A549 (cell line): ENCODE measurements around the gene CDH4.

Experiments used
- CBX8 ChIP-seq: fragments of 200-600 bp; sonication (generic); IDR thresholded peaks from 2 replicates; pipeline ENCODE4 v1.6.1; 2016
- EP300 ChIP-seq, 2 experiments: fragments of >200 bp; sonication (Bioruptor Twin); formaldehyde crosslinking; IDR thresholded peaks; 2 replicates in 1 of 2; 3 replicates in 1 of 2; pipeline ENCODE4 v1.6.1; 2016 to 2017
- FOSB ChIP-seq: fragments of 250-450 bp; sonication (Bioruptor Pico); IDR thresholded peaks from 2 replicates; pipeline ENCODE4 v1.5.0; 2020; ENCODE audit warnings: mild to moderate bottlenecking, moderate library complexity
- HOXB5 ChIP-seq: fragments of 250-450 bp; sonication (Bioruptor Pico); IDR thresholded peaks from 2 replicates; pipeline ENCODE4 v1.5.0; 2020; ENCODE audit warnings: mild to moderate bottlenecking, moderate library complexity
- JUN ChIP-seq, 2 experiments: fragments of >200 bp; sonication (Bioruptor Twin); formaldehyde crosslinking; IDR thresholded peaks; 2 replicates in 1 of 2; 3 replicates in 1 of 2; pipeline ENCODE4 v1.6.1; 2016 to 2017
- KDM1A ChIP-seq: fragments of 200-600 bp; sonication (generic); IDR thresholded peaks from 2 replicates; pipeline ENCODE4 v1.6.1; 2016; ENCODE audit warnings: low read depth, mild to moderate bottlenecking
- MAFK ChIP-seq: fragments of 450-650 bp; IDR thresholded peaks from 2 replicates; pipeline ENCODE4 v1.6.1; 2014; ENCODE audit not compliant: partially characterized antibody
- NFE2L2 ChIP-seq: fragments of 150-350 bp; conservative IDR thresholded peaks from 2 replicates; pipeline ENCODE4 v1.6.1; 2014; ENCODE audit warnings: low read length
- PHF8 ChIP-seq: fragments of 200-600 bp; sonication (generic); IDR thresholded peaks from 2 replicates; pipeline ENCODE4 v1.6.1; 2016; ENCODE audit warnings: low read depth, mild to moderate bottlenecking, antibody characterized with exemption, moderate library complexity, borderline replicate concordance
- POLR2A ChIP-seq: IDR thresholded peaks from 2 replicates; pipeline ENCODE4 v1.6.1; 2012; ENCODE audit warnings: mild to moderate bottlenecking, low read length
- RFX5 ChIP-seq: fragments of 450-650 bp; IDR thresholded peaks from 2 replicates; pipeline ENCODE4 v1.7.1; 2014; ENCODE audit warnings: antibody characterized with exemption, mild to moderate bottlenecking, moderate library complexity
- TF ChIP-seq, protein P1 (sequence below): IDR thresholded peaks from 2 replicates; pipeline ENCODE4 v1.6.1; 2012
- TF ChIP-seq, protein P2 (sequence below): fragments of >200 bp; sonication (Bioruptor Twin); formaldehyde crosslinking; IDR thresholded peaks from 3 replicates; pipeline ENCODE4 v1.5.1; 2016
- TF ChIP-seq, protein P3 (sequence below): fragments of 200-600 bp; sonication (generic); IDR thresholded peaks from 2 replicates; pipeline ENCODE4 v1.6.1; 2016; ENCODE audit warnings: antibody characterized with exemption, mild to moderate bottlenecking, moderate library complexity

DNA sequence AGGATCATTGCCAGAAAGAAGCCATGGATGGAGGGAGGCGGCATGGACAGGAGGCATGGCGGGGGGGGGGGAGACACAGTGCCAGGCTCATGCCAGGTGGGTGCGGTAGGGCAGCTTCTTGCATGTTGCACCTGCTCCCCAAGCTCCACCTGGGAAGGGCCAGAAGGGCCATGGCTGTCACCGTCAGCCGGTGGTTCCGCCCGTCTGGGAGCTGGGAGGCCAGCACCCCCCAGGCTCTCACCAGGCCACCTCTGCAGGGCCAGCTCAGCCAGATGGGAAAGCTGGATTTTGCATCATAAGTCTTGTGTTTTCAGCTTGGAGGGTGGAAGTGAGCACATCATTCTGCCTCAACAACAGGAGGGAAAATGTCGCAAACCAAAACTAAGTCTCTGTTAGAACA lies 409.0 kb downstream of the CDH4 start:
- TF ChIP-seq POLR2A (no peak), HOXB5 (CRISPR knock-in tag) (no peak), EP300 (IDR thresholded peaks at IDR 0.05) (no peak), KDM1A (no peak), JUN (IDR thresholded peaks at IDR 0.05) (no peak), FOSB (CRISPR knock-in tag) (no peak), RFX5 (no peak), MAFK (no peak), PHF8 (no peak), NFE2L2 (no peak), CBX8 (no peak)
- TF ChIP-seq, protein P1, sequence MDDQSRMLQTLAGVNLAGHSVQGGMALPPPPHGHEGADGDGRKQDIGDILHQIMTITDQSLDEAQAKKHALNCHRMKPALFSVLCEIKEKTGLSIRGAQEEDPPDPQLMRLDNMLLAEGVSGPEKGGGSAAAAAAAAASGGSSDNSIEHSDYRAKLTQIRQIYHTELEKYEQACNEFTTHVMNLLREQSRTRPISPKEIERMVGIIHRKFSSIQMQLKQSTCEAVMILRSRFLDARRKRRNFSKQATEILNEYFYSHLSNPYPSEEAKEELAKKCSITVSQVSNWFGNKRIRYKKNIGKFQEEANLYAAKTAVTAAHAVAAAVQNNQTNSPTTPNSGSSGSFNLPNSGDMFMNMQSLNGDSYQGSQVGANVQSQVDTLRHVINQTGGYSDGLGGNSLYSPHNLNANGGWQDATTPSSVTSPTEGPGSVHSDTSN, result no peak
- TF ChIP-seq, protein P2, sequence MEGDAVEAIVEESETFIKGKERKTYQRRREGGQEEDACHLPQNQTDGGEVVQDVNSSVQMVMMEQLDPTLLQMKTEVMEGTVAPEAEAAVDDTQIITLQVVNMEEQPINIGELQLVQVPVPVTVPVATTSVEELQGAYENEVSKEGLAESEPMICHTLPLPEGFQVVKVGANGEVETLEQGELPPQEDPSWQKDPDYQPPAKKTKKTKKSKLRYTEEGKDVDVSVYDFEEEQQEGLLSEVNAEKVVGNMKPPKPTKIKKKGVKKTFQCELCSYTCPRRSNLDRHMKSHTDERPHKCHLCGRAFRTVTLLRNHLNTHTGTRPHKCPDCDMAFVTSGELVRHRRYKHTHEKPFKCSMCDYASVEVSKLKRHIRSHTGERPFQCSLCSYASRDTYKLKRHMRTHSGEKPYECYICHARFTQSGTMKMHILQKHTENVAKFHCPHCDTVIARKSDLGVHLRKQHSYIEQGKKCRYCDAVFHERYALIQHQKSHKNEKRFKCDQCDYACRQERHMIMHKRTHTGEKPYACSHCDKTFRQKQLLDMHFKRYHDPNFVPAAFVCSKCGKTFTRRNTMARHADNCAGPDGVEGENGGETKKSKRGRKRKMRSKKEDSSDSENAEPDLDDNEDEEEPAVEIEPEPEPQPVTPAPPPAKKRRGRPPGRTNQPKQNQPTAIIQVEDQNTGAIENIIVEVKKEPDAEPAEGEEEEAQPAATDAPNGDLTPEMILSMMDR, result no peak
- TF ChIP-seq, protein P3, sequence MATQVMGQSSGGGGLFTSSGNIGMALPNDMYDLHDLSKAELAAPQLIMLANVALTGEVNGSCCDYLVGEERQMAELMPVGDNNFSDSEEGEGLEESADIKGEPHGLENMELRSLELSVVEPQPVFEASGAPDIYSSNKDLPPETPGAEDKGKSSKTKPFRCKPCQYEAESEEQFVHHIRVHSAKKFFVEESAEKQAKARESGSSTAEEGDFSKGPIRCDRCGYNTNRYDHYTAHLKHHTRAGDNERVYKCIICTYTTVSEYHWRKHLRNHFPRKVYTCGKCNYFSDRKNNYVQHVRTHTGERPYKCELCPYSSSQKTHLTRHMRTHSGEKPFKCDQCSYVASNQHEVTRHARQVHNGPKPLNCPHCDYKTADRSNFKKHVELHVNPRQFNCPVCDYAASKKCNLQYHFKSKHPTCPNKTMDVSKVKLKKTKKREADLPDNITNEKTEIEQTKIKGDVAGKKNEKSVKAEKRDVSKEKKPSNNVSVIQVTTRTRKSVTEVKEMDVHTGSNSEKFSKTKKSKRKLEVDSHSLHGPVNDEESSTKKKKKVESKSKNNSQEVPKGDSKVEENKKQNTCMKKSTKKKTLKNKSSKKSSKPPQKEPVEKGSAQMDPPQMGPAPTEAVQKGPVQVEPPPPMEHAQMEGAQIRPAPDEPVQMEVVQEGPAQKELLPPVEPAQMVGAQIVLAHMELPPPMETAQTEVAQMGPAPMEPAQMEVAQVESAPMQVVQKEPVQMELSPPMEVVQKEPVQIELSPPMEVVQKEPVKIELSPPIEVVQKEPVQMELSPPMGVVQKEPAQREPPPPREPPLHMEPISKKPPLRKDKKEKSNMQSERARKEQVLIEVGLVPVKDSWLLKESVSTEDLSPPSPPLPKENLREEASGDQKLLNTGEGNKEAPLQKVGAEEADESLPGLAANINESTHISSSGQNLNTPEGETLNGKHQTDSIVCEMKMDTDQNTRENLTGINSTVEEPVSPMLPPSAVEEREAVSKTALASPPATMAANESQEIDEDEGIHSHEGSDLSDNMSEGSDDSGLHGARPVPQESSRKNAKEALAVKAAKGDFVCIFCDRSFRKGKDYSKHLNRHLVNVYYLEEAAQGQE, result no peak
